Spleen (tissue), 7 donors: ENCODE measurements around the gene INAVA.

Experiments
- CTCF ChIP-seq, 11 experiments: fragments of 200-600 bp in 7 of 11; fragments of 450-650 bp in 4 of 11; sonication (generic) in 4 of 11; IDR thresholded peaks in 8 of 11; conservative IDR thresholded peaks in 3 of 11; 1 replicate in 7 of 11; 2 replicates in 4 of 11; pipeline versions ENCODE4 v1.4.0 to v1.8.0; 2016 to 2021; ENCODE audit warnings: antibody characterized with exemption in 11 of 11, inconsistent platforms in 4 of 11, mild to moderate bottlenecking in 1 of 11
- POLR2A ChIP-seq, 3 donors: fragments of 450-650 bp; IDR thresholded peaks; one replicate each; pipeline ENCODE4 v1.5.1; 2017; ENCODE audit warnings: antibody characterized with exemption in 3 of 3, mild to moderate bottlenecking in 1 of 3
- donor health status: DM: no; HTN: no; CAD: no; lungs with moderate emphysema.
- donor health status: DM: no; HTN: no; CAD: no.
- donor health status: DM: no; HTN: no; CAD: no.

GRCh38 chr1:200921571-200922110, 26.9 kb downstream of the INAVA start:
- TF ChIP-seq CTCF (IDR thresholded peaks at IDR 0.05 in 8 of 11, conservative IDR thresholded peaks at IDR 0.05 in 3 of 11): no peak
- TF ChIP-seq POLR2A (IDR thresholded peaks at IDR 0.05): no peak
